ENCODE measurements around the gene SH3TC1. TPM values are rescaled to one million over a fixed set of nuclear protein-coding genes. Genes with fewer than 3 reads are reported as not detected.

SH3TC1 gene
- total and polyA plus RNA-seq, 2 of the 8 experiments (the other 6 are each of a cell fraction or from before 2014, with no cell fraction given), result 0.15 TPM; not detected in 1

GRCh38 chr4:8203817-8204216, 4.7 kb downstream of the SH3TC1 start:
- Histone ChIP-seq H3K79me2 (ENCODE audit: control insufficient read depth in 1 of 2, insufficient read depth in 2 of 2, low read length in 2 of 2) (no peaks in the 10 kb centered on the region), H4K8ac (ENCODE audit: extremely low read depth, insufficient read depth, low read length) (no peak overlapping the region)

More at GRCh38 chr4:8203817-8204216, 4.7 kb downstream of the SH3TC1 start:
- H4K20me1 ChIP-seq (replicated peaks in 1 of 2; ENCODE audit: control insufficient read depth in 1 of 2, insufficient read depth in 2 of 2, low read length in 2 of 2), result peaks cover 0 to 1% of the 10 kb centered on the region in 2 experiments
- no peaks in the 10 kb centered on the region for H3K27me3 ChIP-seq (replicated peaks in 1 of 4; ENCODE audit: control insufficient read depth in 3 of 4, extremely low read depth in 1 of 4, insufficient read depth in 3 of 4, low read length in 3 of 4)
- H3K9ac ChIP-seq (replicated peaks in 1 of 4; ENCODE audit: extremely low read depth in 1 of 4, low read depth in 3 of 4, low read length in 3 of 4), result no peak overlapping the region
- no peak overlapping the region for H2BK15ac ChIP-seq (ENCODE audit: low read length)
- no peak overlapping the region for H3K4me2 ChIP-seq (ENCODE audit: insufficient read depth in 1 of 2, low read depth in 2 of 2, low read length in 2 of 2)
- no peak overlapping the region for H3K4me3 ChIP-seq (ENCODE audit: extremely low read depth in 1 of 4, insufficient read depth in 2 of 4, low read depth in 3 of 4, low read length in 4 of 4)
- no peak overlapping the region for H2BK12ac ChIP-seq (ENCODE audit: low read depth, low read length)
- no peak overlapping the region for H2AK5ac ChIP-seq (ENCODE audit: low read depth, low read length)
- no peak overlapping the region for H3K18ac ChIP-seq (ENCODE audit: extremely low read depth, low read length)
- 93% methylated on average over 10 of the region's 10 CpGs; no CpG with 5 or more reads in 1 of the 2 experiments for WGBS, 2 experiments (ENCODE audit: extremely low coverage in 1 of 2, insufficient coverage in 1 of 2, insufficient read length in 1 of 2, insufficient replicate concordance in 2 of 2, low coverage in 1 of 2, low lambda C conversion rate in 2 of 2, missing lambda C conversion rate in 1 of 2)
- H2AFZ ChIP-seq (ENCODE audit: low read length), result no peak overlapping the region
- FAIRE-seq, result no peak
- no peak overlapping the region for H2BK20ac ChIP-seq (ENCODE audit: low read length)
- no peaks in the 10 kb centered on the region for H3K23me2 ChIP-seq (ENCODE audit: low read depth, low read length)
- no peak overlapping the region for H2BK120ac ChIP-seq (replicated peaks; ENCODE audit: low read depth, low read length)
- ChIA-PET POLR2A (ENCODE audit: partially characterized antibody) (no interaction called here), CTCF (ENCODE audit: partially characterized antibody) (interaction anchor here (1.5 to 4.6 kb wide), 3 partner anchors 10 to 27 kb away, joined by 3 to 17 read pairs (median 3); no protein-coding TSS in a partner anchor)
- no peak overlapping the region for H3K23ac ChIP-seq (ENCODE audit: insufficient read length)
- no peak overlapping the region for H3K56ac ChIP-seq (replicated peaks; ENCODE audit: insufficient read length, low read depth, low read length)
- no peaks in the 10 kb centered on the region for H3K36me3 ChIP-seq (ENCODE audit: control insufficient read depth in 2 of 4, insufficient read depth in 4 of 4, low read length in 3 of 4)
- H4K5ac ChIP-seq (ENCODE audit: insufficient read length, low read depth, low read length), result no peak overlapping the region
- no peak overlapping the region for H2BK5ac ChIP-seq (ENCODE audit: low read depth, low read length)
- no peak for TF ChIP-seq EGR1 (IDR thresholded peaks at IDR 0.05; ENCODE audit: borderline replicate concordance, low read depth, low read length)
- TF ChIP-seq BCL11A (IDR thresholded peaks at IDR 0.05; ENCODE audit: low read depth in 2 of 2, low read length in 2 of 2), result no peak
- TF ChIP-seq POLR2AphosphoS5 (IDR thresholded peaks at IDR 0.05; ENCODE audit: low read depth, low read length), result no peak
- TF ChIP-seq PHF8 (conservative IDR thresholded peaks at IDR 0.05; ENCODE audit: low read depth, low read length), result no peak
- no peak for TF ChIP-seq SIN3A (conservative IDR thresholded peaks at IDR 0.05 in 1 of 2, IDR thresholded peaks at IDR 0.05 in 1 of 2; ENCODE audit: low read depth in 1 of 2, low read length in 2 of 2)
- TF ChIP-seq TAF1 (IDR thresholded peaks at IDR 0.05; ENCODE audit: low read depth, low read length), result no peak
- no peak for TF ChIP-seq HDAC6 (IDR thresholded peaks at IDR 0.05; ENCODE audit: low read depth, low read length)
- no peak for TF ChIP-seq CEBPB (IDR thresholded peaks at IDR 0.05; ENCODE audit: low read depth, low read length)
- no peak for TF ChIP-seq MAFK (IDR thresholded peaks at IDR 0.05; ENCODE audit: low read depth, low read length)
- TF ChIP-seq RNF2 (IDR thresholded peaks at IDR 0.05; ENCODE audit: borderline replicate concordance, low read depth, low read length, missing control alignments, poor library complexity, severe bottlenecking), result no peak
- no peak for TF ChIP-seq ATF3 (IDR thresholded peaks at IDR 0.05; ENCODE audit: insufficient read depth, low read depth, low read length)
- no peak for TF ChIP-seq KDM4A (IDR thresholded peaks at IDR 0.05; ENCODE audit: low read depth, low read length, severe bottlenecking)
- TF ChIP-seq SIRT6 (IDR thresholded peaks at IDR 0.05; ENCODE audit: low read length), result no peak
- TF ChIP-seq ZNF274 (IDR thresholded peaks at IDR 0.05; ENCODE audit: borderline replicate concordance, extremely low read depth, low read length), result no peak
- no peak for DNase-seq (ENCODE audit: low read depth in 1 of 2, low spot score in 2 of 2)
- H3K14ac ChIP-seq (ENCODE audit: insufficient read length), result no peak overlapping the region
- H3K9me3 ChIP-seq (ENCODE audit: insufficient read depth in 2 of 2, low read depth in 1 of 2, low read length in 1 of 2), result no peaks in the 10 kb centered on the region
- H3K4ac ChIP-seq (replicated peaks; ENCODE audit: insufficient read length, low read depth, low read length), result no peak overlapping the region
- no peak overlapping the region for H3K27ac ChIP-seq (ENCODE audit: low read depth, low read length)
- no peak overlapping the region for H4K91ac ChIP-seq (replicated peaks; ENCODE audit: insufficient read length, low read length)
- H3K79me1 ChIP-seq (ENCODE audit: low read depth, low read length), result no peaks in the 10 kb centered on the region
- H3K4me1 ChIP-seq (replicated peaks in 1 of 4; ENCODE audit: control insufficient read depth in 3 of 4, insufficient read depth in 4 of 4, low read length in 3 of 4), result no peaks in the 10 kb centered on the region; a peak in 2 of 7 replicates
